Prostate gland (tissue), 2 donors: Measurements from ENCODE around the gene NCOA5.

ENCODE experiments used
- CTCF ChIP-seq, 4 experiments: fragments of 200-600 bp in 2 of 4; fragments of 450-650 bp in 2 of 4; sonication (generic) in 2 of 4; IDR thresholded peaks; 1 replicate in 3 of 4; 2 replicates in 1 of 4; pipeline ENCODE4 v1.5.1; 2016 to 2019; ENCODE audit warnings: antibody characterized with exemption in 4 of 4, mild to moderate bottlenecking in 2 of 4, moderate library complexity in 2 of 4
- POLR2AphosphoS5 ChIP-seq: sonication (generic); formaldehyde crosslinking; IDR thresholded peaks from one replicate; pipeline ENCODE4 v1.6.1; 2017; ENCODE audit warnings: antibody characterized with exemption

GRCh38 chr20:46034039-46034438 is 55.7 kb downstream of the NCOA5 start:
- TF ChIP-seq CTCF (IDR thresholded peaks at IDR 0.05) (no peak), POLR2AphosphoS5 (no peak)
